GM12878 (cell line): ENCODE data around the gene PHYHIPL. TPM values are rescaled to one million over a fixed set of nuclear protein-coding genes. Genes with fewer than 3 reads are reported as not detected.

Experiments used
- ATAC-seq: fragments of 200-7000 bp; cut with Tn5 transposase; 3 replicates; pipeline ENCODE4 v1.9.1; 2020; ENCODE audit warnings: mild to moderate bottlenecking, moderate library complexity
- BruUV-seq: library from RNA; stranded (reverse); fragments of 400-500 nt; replicated peaks from 2 replicates; lab custom pipeline; 2021; lab: Mats Ljungman, UMichigan
- CTCF ChIA-PET: fragments of 300-600 bp; sonication (Branson Sonifier 250); formaldehyde crosslinking; extraction: SDS; loops from one replicate; lab custom pipeline; 2021; ENCODE audit warnings: inconsistent platforms; lab: Yijun Ruan, JAX
- POLR2A ChIA-PET: fragments of 350-600 bp; formaldehyde crosslinking; extraction: SDS; loops from one replicate; lab custom pipeline; 2021; ENCODE audit warnings: inconsistent platforms; lab: Charles Lee
- RAD21 ChIA-PET: fragments of 300-600 bp; sonication (Branson Sonifier 250); formaldehyde crosslinking; loops from one replicate; lab custom pipeline; 2023; ENCODE audit warnings: antibody characterized with exemption; ENCODE audit not compliant: unreplicated experiment; lab: Charles Lee
- SMC1A ChIA-PET: fragments of 300-600 bp; sonication (Branson Sonifier 250); formaldehyde crosslinking; loops from one replicate; lab custom pipeline; 2023; ENCODE audit not compliant: unreplicated experiment, uncharacterized antibody; lab: Charles Lee
- DNase-seq: peaks from one replicate; pipeline ENCODE4 v3.0.0-alpha.2; 2011; ENCODE audit warnings: low read depth, low spot score
- FAIRE-seq: peaks from 3 replicates; lab custom pipeline; 2011; peaks lifted over from hg19 to GRCh38; lab: Jason Lieb, UNC
- H2AFZ ChIP-seq: 2 replicates; pipeline ENCODE4 v1.6.0; 2011; ENCODE audit warnings: low read depth, low read length, control low read depth; ENCODE audit not compliant: control insufficient read depth
- H3K27ac ChIP-seq: 2 replicates; pipeline ENCODE4 v1.5.1; 2011; ENCODE audit warnings: control low read depth; ENCODE audit not compliant: control insufficient read depth, insufficient read depth
- H3K27me3 ChIP-seq, 2 experiments: replicated peaks in 1 of 2; 2 replicates each; pipeline versions ENCODE4 v1.6.0 to v1.6.1; 2011; ENCODE audit warnings: low read length in 1 of 2; ENCODE audit not compliant: control insufficient read depth in 2 of 2, insufficient read depth in 2 of 2
- H3K36me3 ChIP-seq, 2 experiments: 2 replicates each; pipeline ENCODE4 v1.5.1; 2011; ENCODE audit warnings: low read length in 1 of 2; ENCODE audit not compliant: control insufficient read depth in 2 of 2, insufficient read depth in 2 of 2
- H3K4me1 ChIP-seq: 2 replicates; pipeline ENCODE4 v1.6.1; 2011; ENCODE audit warnings: mild to moderate bottlenecking, low read length, moderate library complexity, mixed read lengths; ENCODE audit not compliant: control insufficient read depth, insufficient read depth
- H3K4me2 ChIP-seq: 2 replicates; pipeline ENCODE4 v1.6.0; 2011; ENCODE audit warnings: control low read depth; ENCODE audit not compliant: control insufficient read depth, insufficient read depth
- H3K4me3 ChIP-seq: fragments of 200-600 bp; sonication (generic); 2 replicates; pipeline ENCODE4 v1.5.1; 2016
- H3K79me2 ChIP-seq: 2 replicates; pipeline ENCODE4 v1.6.0; 2011; ENCODE audit warnings: low read length; ENCODE audit not compliant: control insufficient read depth, insufficient read depth
- H3K9ac ChIP-seq: 2 replicates; pipeline ENCODE4 v1.8.0; 2011; ENCODE audit warnings: low read length, control low read depth, mixed read lengths; ENCODE audit not compliant: control insufficient read depth, insufficient read depth
- H3K9me3 ChIP-seq: replicated peaks from 3 replicates; pipeline ENCODE4 v1.5.1; 2011; ENCODE audit warnings: mild to moderate bottlenecking, low read length; ENCODE audit not compliant: control insufficient read depth, insufficient read depth
- H4K20me1 ChIP-seq: 2 replicates; pipeline ENCODE4 v1.6.0; 2011; ENCODE audit not compliant: control insufficient read depth, insufficient read depth
- FOXK2 ChIP-seq: fragments of 450-650 bp; IDR thresholded peaks from 2 replicates; pipeline ENCODE4 v1.6.1; 2017; ENCODE audit warnings: mild to moderate bottlenecking, moderate library complexity
- HCFC1 ChIP-seq: fragments of 150-350 bp; IDR thresholded peaks from 2 replicates; pipeline ENCODE4 v1.6.1; 2014; ENCODE audit warnings: low read length
- HDAC2 ChIP-seq: fragments of 200-600 bp; sonication (generic); IDR thresholded peaks from 2 replicates; pipeline ENCODE4 v1.6.1; 2017
- NFYA ChIP-seq: IDR thresholded peaks from 2 replicates; pipeline ENCODE4 v1.6.1; 2011; ENCODE audit warnings: low read depth, mild to moderate bottlenecking, low read length, improper control_type of control experiment, borderline replicate concordance
- PAX8 ChIP-seq: fragments of 450-650 bp; IDR thresholded peaks from 2 replicates; pipeline ENCODE4 v1.6.1; 2017; ENCODE audit warnings: mild to moderate bottlenecking, moderate library complexity
- POLR2AphosphoS2 ChIP-seq: IDR thresholded peaks from 2 replicates; pipeline ENCODE4 v1.6.1; 2011; ENCODE audit warnings: low read depth, mild to moderate bottlenecking, low read length, improper control_type of control experiment, moderate library complexity
- RBBP5 ChIP-seq: fragments of 200-600 bp; sonication (generic); conservative IDR thresholded peaks from 2 replicates; pipeline ENCODE4 v1.6.1; 2016
- SIX5 ChIP-seq: IDR thresholded peaks from 2 replicates; pipeline ENCODE4 v1.6.1; 2011; ENCODE audit warnings: mild to moderate bottlenecking, low read depth, low read length, moderate library complexity; ENCODE audit not compliant: severe bottlenecking
- SMAD1 ChIP-seq: fragments of 450-650 bp; IDR thresholded peaks from 2 replicates; pipeline ENCODE4 v1.6.1; 2018; ENCODE audit warnings: mild to moderate bottlenecking, low read depth; ENCODE audit not compliant: partially characterized antibody
- SMAD5 ChIP-seq: IDR thresholded peaks from 2 replicates; pipeline ENCODE4 v1.6.1; 2016; ENCODE audit warnings: antibody characterized with exemption, low read depth
- SREBF2 ChIP-seq: IDR thresholded peaks from 2 replicates; pipeline ENCODE4 v1.6.1; 2012; ENCODE audit warnings: mild to moderate bottlenecking, low read length
- STAT1 ChIP-seq: fragments of 450-650 bp; conservative IDR thresholded peaks from 2 replicates; pipeline ENCODE4 v1.6.1; 2014; ENCODE audit warnings: antibody characterized with exemption, mild to moderate bottlenecking
- SUZ12 ChIP-seq: fragments of 200-600 bp; sonication (generic); IDR thresholded peaks from one replicate; pipeline ENCODE4 v1.6.1; 2018; ENCODE audit warnings: antibody characterized with exemption, mild to moderate bottlenecking; ENCODE audit not compliant: unreplicated experiment
- TCF3 ChIP-seq: IDR thresholded peaks from 2 replicates; pipeline ENCODE4 v1.6.1; 2012; ENCODE audit warnings: low read depth, mild to moderate bottlenecking, low read length, borderline replicate concordance; ENCODE audit not compliant: insufficient read depth
- YBX1 ChIP-seq: fragments of 450-650 bp; IDR thresholded peaks from 2 replicates; pipeline ENCODE4 v1.6.1; 2016; ENCODE audit warnings: antibody characterized with exemption
- WGBS: methylation state at CpG from one replicate; pipeline ENCODE4 v1.1.6; 2016; ENCODE audit warnings: low lambda C conversion rate; ENCODE audit not compliant: insufficient replicate concordance, insufficient coverage; ENCODE audit errors: missing lambda C conversion rate; 5-methylcytosine and 5-hydroxymethylcytosine counted together
- in situ Hi-C: fragments of 300-500 bp; cut with MboI; formaldehyde crosslinking; loops from 9 replicates; pipeline ENCODE4 v1.14.3; 2018; ENCODE audit warnings: mixed read lengths
- intact Hi-C: fragments of 100-400 bp; cut with micrococcal nuclease; formaldehyde crosslinking; loops from one replicate; pipeline ENCODE4 v1.14.2; 2022; ENCODE audit not compliant: unreplicated experiment
- polyA plus RNA-seq, 11 experiments: library from polyadenylated mRNA; depleted of rRNA in 4 of 11; unstranded in 6 of 11; stranded (reverse) in 5 of 11; fragments of >200 nt; fragmentation: Nextera tagmentation in 4 of 11; fragmentation: Illumina TruSeq in 1 of 11; extraction: Ambion mirVana in 4 of 11; extraction: Trizol in 1 of 11; gene quantifications; 1 replicate in 1 of 11; 2 replicates in 10 of 11; pipeline versions ENCODE4 v1.2.1 to v1.2.3, GENCODE V29; 2011 to 2016; ENCODE audit warnings: inconsistent platforms in 2 of 11, missing spikeins in 2 of 11, low read depth in 1 of 11
- total RNA-seq, 4 experiments: library from RNA; depleted of rRNA in 3 of 4; stranded (reverse); fragments of >200 nt in 3 of 4; fragmentation: Illumina TruSeq in 1 of 4; extraction: Trizol in 1 of 4; gene quantifications; 2 replicates each; pipeline versions ENCODE4 v1.2.1 to v1.2.3, GENCODE V29; 2013 to 2021
- TF ChIP-seq, protein P1 (sequence below): fragments of 450-650 bp; IDR thresholded peaks from 2 replicates; pipeline ENCODE4 v1.6.1; 2016; ENCODE audit warnings: mild to moderate bottlenecking
- TF ChIP-seq, protein P2 (sequence below): IDR thresholded peaks from 2 replicates; pipeline ENCODE4 v1.6.1; 2011; ENCODE audit warnings: borderline replicate concordance, low read depth, mild to moderate bottlenecking, moderate library complexity, low read length; ENCODE audit not compliant: insufficient read depth, poor library complexity, severe bottlenecking
- TF ChIP-seq, protein P3 (sequence below): IDR thresholded peaks from 2 replicates; pipeline ENCODE4 v1.6.1; 2012; ENCODE audit warnings: low read depth, low read length, improper control_type of control experiment

PHYHIPL gene
- total and polyA plus RNA-seq, 10 of the 15 experiments (the other 5 are each of a cell fraction or from before 2014, with no cell fraction given) = 0.06 to 0.40 (median 0.18) TPM; not detected in 2

DNA sequence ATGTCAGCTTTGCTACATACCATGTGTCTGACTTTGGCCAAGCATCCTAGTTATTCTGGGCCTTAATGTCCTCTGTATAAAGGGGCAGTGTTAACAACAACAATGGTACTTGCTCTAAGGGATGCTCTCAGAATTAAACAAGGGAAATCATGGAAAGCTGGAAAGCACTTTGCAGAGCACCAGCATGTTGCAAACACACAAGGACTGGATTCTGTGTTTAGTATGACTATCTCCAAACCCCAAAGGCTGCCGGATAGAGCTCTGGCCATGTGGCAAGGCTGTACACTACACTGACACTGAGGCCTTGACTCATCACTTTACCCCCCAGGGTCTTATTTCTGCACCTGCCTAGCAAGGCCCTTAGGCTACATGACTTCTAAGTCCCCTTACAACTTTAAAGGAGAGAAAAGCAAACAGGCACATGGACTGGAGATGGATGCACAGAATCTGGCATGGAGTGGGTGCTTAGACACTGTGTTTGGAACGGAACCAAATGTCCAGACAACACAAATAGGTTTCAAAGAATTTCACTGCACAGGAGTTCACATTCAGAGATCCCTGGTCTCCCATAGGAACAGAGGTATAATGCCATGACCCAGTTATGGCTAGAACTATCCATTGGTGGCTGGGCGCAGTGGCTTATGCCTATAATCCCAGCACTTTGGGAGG, 111.3 kb downstream of the PHYHIPL start:
- Histone ChIP-seq H3K9ac (no peak overlapping the region), H3K79me2 (no peaks in the 10 kb centered on the region), H3K27ac (no peak overlapping the region), H3K27me3 (no peaks in the 10 kb centered on the region; a peak in 1 of 4 replicates), H3K36me3 (no peaks in the 10 kb centered on the region), H3K4me1 (no peaks in the 10 kb centered on the region), H3K4me2 (no peak overlapping the region), H3K9me3 (no peaks in the 10 kb centered on the region), H4K20me1 (no peaks in the 10 kb centered on the region), H3K4me3 (no peak overlapping the region), H2AFZ (no peak overlapping the region)
- WGBS = 28% methylated on average over 3 of the region's 3 CpGs
- RAD21 ChIA-PET = no interaction called here
- CTCF ChIA-PET = interaction anchor here (0.6 kb wide), 1 partner anchor 332 kb away, joined by 3 read pairs; no protein-coding TSS in a partner anchor
- TF ChIP-seq SMAD5 = no peak
- no peak for TF ChIP-seq HDAC2
- no peak for TF ChIP-seq SREBF2
- TF ChIP-seq STAT1 = no peak
- TF ChIP-seq, protein P1, sequence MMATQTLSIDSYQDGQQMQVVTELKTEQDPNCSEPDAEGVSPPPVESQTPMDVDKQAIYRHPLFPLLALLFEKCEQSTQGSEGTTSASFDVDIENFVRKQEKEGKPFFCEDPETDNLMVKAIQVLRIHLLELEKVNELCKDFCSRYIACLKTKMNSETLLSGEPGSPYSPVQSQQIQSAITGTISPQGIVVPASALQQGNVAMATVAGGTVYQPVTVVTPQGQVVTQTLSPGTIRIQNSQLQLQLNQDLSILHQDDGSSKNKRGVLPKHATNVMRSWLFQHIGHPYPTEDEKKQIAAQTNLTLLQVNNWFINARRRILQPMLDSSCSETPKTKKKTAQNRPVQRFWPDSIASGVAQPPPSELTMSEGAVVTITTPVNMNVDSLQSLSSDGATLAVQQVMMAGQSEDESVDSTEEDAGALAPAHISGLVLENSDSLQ = no peak
- no peak for TF ChIP-seq SMAD1
- TF ChIP-seq HCFC1 = no peak
- TF ChIP-seq, protein P2, sequence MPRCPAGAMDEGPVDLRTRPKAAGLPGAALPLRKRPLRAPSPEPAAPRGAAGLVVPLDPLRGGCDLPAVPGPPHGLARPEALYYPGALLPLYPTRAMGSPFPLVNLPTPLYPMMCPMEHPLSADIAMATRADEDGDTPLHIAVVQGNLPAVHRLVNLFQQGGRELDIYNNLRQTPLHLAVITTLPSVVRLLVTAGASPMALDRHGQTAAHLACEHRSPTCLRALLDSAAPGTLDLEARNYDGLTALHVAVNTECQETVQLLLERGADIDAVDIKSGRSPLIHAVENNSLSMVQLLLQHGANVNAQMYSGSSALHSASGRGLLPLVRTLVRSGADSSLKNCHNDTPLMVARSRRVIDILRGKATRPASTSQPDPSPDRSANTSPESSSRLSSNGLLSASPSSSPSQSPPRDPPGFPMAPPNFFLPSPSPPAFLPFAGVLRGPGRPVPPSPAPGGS = no peak
- TF ChIP-seq YBX1 = no peak
- no peak for TF ChIP-seq SUZ12
- no peak for TF ChIP-seq SIX5
- TF ChIP-seq FOXK2 = no peak
- TF ChIP-seq PAX8 = no peak
- no peak for TF ChIP-seq RBBP5
- TF ChIP-seq, protein P3, sequence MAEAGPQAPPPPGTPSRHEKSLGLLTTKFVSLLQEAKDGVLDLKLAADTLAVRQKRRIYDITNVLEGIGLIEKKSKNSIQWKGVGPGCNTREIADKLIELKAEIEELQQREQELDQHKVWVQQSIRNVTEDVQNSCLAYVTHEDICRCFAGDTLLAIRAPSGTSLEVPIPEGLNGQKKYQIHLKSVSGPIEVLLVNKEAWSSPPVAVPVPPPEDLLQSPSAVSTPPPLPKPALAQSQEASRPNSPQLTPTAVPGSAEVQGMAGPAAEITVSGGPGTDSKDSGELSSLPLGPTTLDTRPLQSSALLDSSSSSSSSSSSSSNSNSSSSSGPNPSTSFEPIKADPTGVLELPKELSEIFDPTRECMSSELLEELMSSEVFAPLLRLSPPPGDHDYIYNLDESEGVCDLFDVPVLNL = no peak
- TF ChIP-seq NFYA = no peak
- no peak for TF ChIP-seq POLR2AphosphoS2
- no peak for TF ChIP-seq TCF3
- BruUV-seq = no TSS peak
- in situ Hi-C loops = no loop called here
- FAIRE-seq (no peak), DNase-seq (no peak), ATAC-seq (no peak)
- intact Hi-C loops = no loop called here
- SMC1A ChIA-PET = interaction anchor here (0.7 to 2.2 kb wide), 3 partner anchors 10 to 34 kb away, joined by 3 to 5 read pairs (median 3); no protein-coding TSS in a partner anchor
- POLR2A ChIA-PET = no interaction called here
